IMR-90 (cell line): ENCODE results near the gene SMCO3. TPM values are rescaled to one million over a fixed set of nuclear protein-coding genes. Genes with fewer than 3 reads are reported as not detected.

ENCODE experiments used
- ATAC-seq: fragments of 200-7000 bp; cut with Tn5 transposase; 2 replicates; pipeline ENCODE4 v1.9.1; 2020; ENCODE audit warnings: low read depth, mild to moderate bottlenecking, moderate library complexity
- BruUV-seq: library from RNA; stranded (reverse); fragments of 400-500 nt; replicated peaks from 2 replicates; lab custom pipeline; 2021; lab: Mats Ljungman, UMichigan
- CTCF ChIA-PET: fragments of 300-600 bp; formaldehyde crosslinking; extraction: SDS; loops from one replicate; lab custom pipeline; 2021; ENCODE audit warnings: antibody characterized with exemption; lab: Yijun Ruan, JAX
- POLR2A ChIA-PET: fragments of 300-600 bp; sonication (Branson Sonifier 250); formaldehyde crosslinking; loops from one replicate; lab custom pipeline; 2022; ENCODE audit warnings: antibody characterized with exemption; ENCODE audit not compliant: unreplicated experiment; lab: Charles Lee
- DNase-seq: peaks from one replicate; pipeline ENCODE4 v3.0.0; 2013
- H2AFZ ChIP-seq: replicated peaks from 2 replicates; pipeline ENCODE3; 2013; ENCODE audit warnings: low read length, mild to moderate bottlenecking; ENCODE audit not compliant: poor library complexity
- H2AK5ac ChIP-seq: 2 replicates; pipeline ENCODE4 v1.6.1; 2013; ENCODE audit warnings: low read depth, low read length, inconsistent platforms
- H2AK9ac ChIP-seq: replicated peaks from 2 replicates; pipeline ENCODE3; 2013; ENCODE audit warnings: mild to moderate bottlenecking, low read depth, low read length, moderate library complexity; ENCODE audit not compliant: poor library complexity
- H2BK120ac ChIP-seq: 2 replicates; pipeline ENCODE4 v1.6.1; 2013; ENCODE audit warnings: low read depth, low read length, inconsistent platforms
- H2BK15ac ChIP-seq: 3 replicates; pipeline ENCODE4 v1.6.1; 2013; ENCODE audit warnings: low read depth, low read length, inconsistent platforms
- H2BK20ac ChIP-seq: 2 replicates; pipeline ENCODE4 v1.6.1; 2013; ENCODE audit warnings: low read depth, mild to moderate bottlenecking, inconsistent platforms, low read length, moderate library complexity
- H2BK5ac ChIP-seq: 2 replicates; pipeline ENCODE4 v1.6.1; 2013; ENCODE audit warnings: mild to moderate bottlenecking, low read depth, low read length, inconsistent platforms; ENCODE audit not compliant: poor library complexity, severe bottlenecking
- H3K14ac ChIP-seq: replicated peaks from 2 replicates; pipeline ENCODE4 v1.6.1; 2013; ENCODE audit warnings: low read depth, low read length, inconsistent platforms
- H3K18ac ChIP-seq: 2 replicates; pipeline ENCODE4 v1.6.1; 2013; ENCODE audit warnings: low read depth, low read length, control low read depth
- H3K23ac ChIP-seq: 2 replicates; pipeline ENCODE4 v1.6.1; 2013; ENCODE audit warnings: low read depth, low read length, inconsistent platforms
- H3K27ac ChIP-seq: 2 replicates; pipeline ENCODE4 v1.5.1; 2013; ENCODE audit warnings: mild to moderate bottlenecking, control low read depth, low read length; ENCODE audit not compliant: insufficient read depth
- H3K27me3 ChIP-seq: 2 replicates; pipeline ENCODE4 v1.6.1; 2013; ENCODE audit warnings: low read length; ENCODE audit not compliant: control insufficient read depth, insufficient read depth
- H3K36me3 ChIP-seq: 2 replicates; pipeline ENCODE4 v1.6.1; 2013; ENCODE audit warnings: low read length, mixed read lengths; ENCODE audit not compliant: control insufficient read depth, insufficient read depth
- H3K4ac ChIP-seq: 2 replicates; pipeline ENCODE4 v1.6.1; 2013; ENCODE audit warnings: low read depth, low read length, inconsistent platforms
- H3K4me1 ChIP-seq: 2 replicates; pipeline ENCODE4 v1.6.1; 2013; ENCODE audit warnings: low read length, mixed read lengths; ENCODE audit not compliant: control insufficient read depth, insufficient read depth
- H3K4me2 ChIP-seq: 2 replicates; pipeline ENCODE4 v1.6.1; 2013; ENCODE audit warnings: low read depth, mild to moderate bottlenecking, control low read depth, low read length, moderate library complexity
- H3K4me3 ChIP-seq: 2 replicates; pipeline ENCODE4 v1.5.1; 2013; ENCODE audit warnings: low read depth, mild to moderate bottlenecking, control low read depth, low read length, moderate library complexity; ENCODE audit not compliant: insufficient read depth
- H3K56ac ChIP-seq: 2 replicates; pipeline ENCODE4 v1.6.1; 2013; ENCODE audit warnings: low read length, inconsistent platforms; ENCODE audit not compliant: insufficient read depth; ENCODE audit errors: extremely low read depth
- H3K79me1 ChIP-seq, 2 experiments: 2 replicates each; pipeline ENCODE4 v1.6.1; 2013; ENCODE audit warnings: low read length in 2 of 2, inconsistent platforms in 1 of 2, low read depth in 1 of 2
- H3K9ac ChIP-seq: 2 replicates; pipeline ENCODE4 v1.6.1; 2013; ENCODE audit warnings: low read depth, low read length, control low read depth
- H3K9me1 ChIP-seq: 2 replicates; pipeline ENCODE4 v1.6.1; 2013; ENCODE audit warnings: low read length, inconsistent platforms; ENCODE audit not compliant: insufficient read depth
- H3K9me3 ChIP-seq: 2 replicates; pipeline ENCODE4 v1.6.1; 2013; ENCODE audit warnings: low read length; ENCODE audit not compliant: control insufficient read depth, insufficient read depth
- H4K20me1 ChIP-seq: 2 replicates; pipeline ENCODE4 v1.6.1; 2013; ENCODE audit warnings: low read length, inconsistent platforms; ENCODE audit not compliant: insufficient read depth
- H4K5ac ChIP-seq: 2 replicates; pipeline ENCODE4 v1.6.1; 2013; ENCODE audit warnings: mild to moderate bottlenecking, low read depth, low read length, control low read depth
- H4K8ac ChIP-seq, 2 experiments: 2 replicates each; pipeline ENCODE4 v1.6.1; 2013; ENCODE audit warnings: low read depth in 2 of 2, low read length in 2 of 2, control low read depth in 1 of 2, inconsistent platforms in 1 of 2
- H4K91ac ChIP-seq: 2 replicates; pipeline ENCODE4 v1.6.1; 2013; ENCODE audit warnings: low read depth, low read length, inconsistent platforms; ENCODE audit not compliant: insufficient read depth
- BHLHE40 ChIP-seq: fragments of 150-350 bp; IDR thresholded peaks from 2 replicates; pipeline ENCODE4 v1.6.1; 2016; ENCODE audit warnings: mild to moderate bottlenecking, low read depth, low read length
- CEBPB ChIP-seq: IDR thresholded peaks from 2 replicates; pipeline ENCODE4 v1.6.1; 2012; ENCODE audit warnings: low read depth, low read length, improper control_type of control experiment
- CHD1 ChIP-seq: IDR thresholded peaks from 2 replicates; pipeline ENCODE4 v1.6.1; 2012; ENCODE audit warnings: low read depth, low read length, improper control_type of control experiment
- CTCF ChIP-seq: conservative IDR thresholded peaks from 2 replicates; pipeline ENCODE4 v1.5.1; 2012; ENCODE audit warnings: mild to moderate bottlenecking, low read depth, low read length, improper control_type of control experiment
- ELK1 ChIP-seq: fragments of 150-350 bp; IDR thresholded peaks from 2 replicates; pipeline ENCODE4 v1.6.1; 2016; ENCODE audit warnings: low read depth, mild to moderate bottlenecking, low read length, moderate library complexity, borderline replicate concordance
- FOS ChIP-seq: fragments of 150-350 bp; IDR thresholded peaks from 2 replicates; pipeline ENCODE4 v1.6.1; 2016; ENCODE audit warnings: low read depth, low read length
- MAFK ChIP-seq: IDR thresholded peaks from 2 replicates; pipeline ENCODE4 v1.6.1; 2012; ENCODE audit warnings: low read depth, low read length, improper control_type of control experiment
- MAZ ChIP-seq: IDR thresholded peaks from 2 replicates; pipeline ENCODE4 v1.6.1; 2012; ENCODE audit warnings: low read depth, mild to moderate bottlenecking, low read length, improper control_type of control experiment, moderate library complexity, borderline replicate concordance
- NFE2L2 ChIP-seq: fragments of 150-350 bp; IDR thresholded peaks from 2 replicates; pipeline ENCODE4 v1.6.1; 2016; ENCODE audit warnings: low read depth, mild to moderate bottlenecking, low read length
- POLR2A ChIP-seq: IDR thresholded peaks from 2 replicates; pipeline ENCODE4 v1.6.1; 2012; ENCODE audit warnings: mild to moderate bottlenecking, low read depth, low read length
- RAD21 ChIP-seq: IDR thresholded peaks from 2 replicates; pipeline ENCODE4 v1.6.1; 2012; ENCODE audit warnings: low read length, improper control_type of control experiment
- RCOR1 ChIP-seq: IDR thresholded peaks from 2 replicates; pipeline ENCODE4 v1.6.1; 2012; ENCODE audit warnings: mild to moderate bottlenecking, low read length, improper control_type of control experiment; ENCODE audit not compliant: insufficient replicate concordance
- RFX5 ChIP-seq: IDR thresholded peaks from 2 replicates; pipeline ENCODE4 v1.8.0; 2012; ENCODE audit warnings: low read depth, mild to moderate bottlenecking, low read length, moderate library complexity
- SMC3 ChIP-seq: fragments of 150-350 bp; IDR thresholded peaks from 2 replicates; pipeline ENCODE4 v1.6.1; 2016; ENCODE audit warnings: low read depth, mild to moderate bottlenecking, antibody characterized with exemption, low read length, moderate library complexity
- USF2 ChIP-seq: fragments of 150-350 bp; IDR thresholded peaks from 2 replicates; pipeline ENCODE4 v1.6.1; 2017; ENCODE audit warnings: mild to moderate bottlenecking, antibody characterized with exemption, low read length, low read depth
- WGBS, 2 experiments: methylation state at CpG; one replicate each; pipeline versions ENCODE4 v1.1.5 to v1.1.7; 2013; ENCODE audit warnings: missing lambda C conversion rate in 2 of 2; ENCODE audit not compliant: insufficient read length in 1 of 2; ENCODE audit errors: extremely low coverage in 2 of 2; 5-methylcytosine and 5-hydroxymethylcytosine counted together
- dilution Hi-C: fragments of 300-500 bp; cut with HindIII; formaldehyde crosslinking; loops from one replicate; pipeline ENCODE4 v1.14.3; 2018; ENCODE audit warnings: low sequenced_read_pairs; ENCODE audit not compliant: unreplicated experiment
- in situ Hi-C: fragments of 300-500 bp; cut with MboI; formaldehyde crosslinking; loops from 3 replicates; pipeline ENCODE4 v1.14.3; 2019; ENCODE audit warnings: low sequenced_read_pairs, inconsistent platforms, mixed read lengths
- intact Hi-C: fragments of 100-400 bp; cut with micrococcal nuclease; formaldehyde crosslinking; loops from 2 replicates; pipeline ENCODE4 v1.10.0; 2022
- polyA plus RNA-seq, 3 experiments: library from polyadenylated mRNA; depleted of rRNA; stranded (reverse); fragments of >200 nt; gene quantifications; 2 replicates each; pipeline ENCODE4 v1.2.3, GENCODE V29; 2012; ENCODE audit warnings: low replicate concordance in 1 of 3
- total RNA-seq: library from RNA; depleted of rRNA; stranded (reverse); fragments of >200 nt; gene quantifications from 2 replicates; pipeline ENCODE4 v1.2.3, GENCODE V29; 2012

SMCO3 gene
- total and polyA plus RNA-seq, 2 of the 4 experiments (the other 2 are of a cell fraction): under 0.01 to 0.07 TPM

GRCh38 chr12:14810953-14811483 lies 3.0 kb downstream of the SMCO3 start:
- intact Hi-C loops: loop anchor here (1.0 kb wide), 1 partner anchor 183 kb away; no protein-coding TSS in a partner anchor

More at GRCh38 chr12:14810953-14811483, 3.0 kb downstream of the SMCO3 start:
- Histone ChIP-seq H3K36me3 (no peaks in the 10 kb centered on the region), H3K9ac (no peak overlapping the region), H2BK5ac (no peak overlapping the region), H2AK9ac (no peak overlapping the region), H2AK5ac (no peak overlapping the region), H3K27me3 (peaks cover 2% of the 10 kb centered on the region; the same call in 1 of the 2 replicates), H3K9me3 (no peaks in the 10 kb centered on the region), H3K4me3 (no peak overlapping the region), H3K4me2 (no peak overlapping the region), H2BK120ac (no peak overlapping the region), H3K14ac (no peak overlapping the region), H4K8ac (no peak overlapping the region), H4K5ac (no peak overlapping the region), H4K20me1 (no peaks in the 10 kb centered on the region), H4K91ac (no peak overlapping the region), H2AFZ (no peak overlapping the region), H3K18ac (no peak overlapping the region), H3K79me1 (no peaks in the 10 kb centered on the region), H3K9me1 (no peaks in the 10 kb centered on the region), H3K4ac (no peak overlapping the region), H2BK15ac (no peak overlapping the region), H3K56ac (no peak overlapping the region), H2BK20ac (no peak overlapping the region), H3K4me1 (no peaks in the 10 kb centered on the region), H3K27ac (no peak overlapping the region), H3K23ac (no peak overlapping the region)
- ATAC-seq (0 out of 2 replicates have a peak, but pooled peaks have one; percentile 51), DNase-seq (peak; percentile 33)
- no peak for TF ChIP-seq POLR2A
- TF ChIP-seq RCOR1: no peak
- peak; percentile 71 for TF ChIP-seq SMC3
- TF ChIP-seq MAFK: no peak
- TF ChIP-seq CEBPB: no peak
- no peak for TF ChIP-seq MAZ
- no peak for TF ChIP-seq USF2
- TF ChIP-seq CTCF: peak; percentile 58
- TF ChIP-seq NFE2L2: no peak
- no peak for TF ChIP-seq FOS
- TF ChIP-seq RAD21: peak; percentile 63
- no peak for TF ChIP-seq ELK1
- TF ChIP-seq BHLHE40: no peak
- no peak for TF ChIP-seq RFX5
- no peak for TF ChIP-seq CHD1
- CTCF ChIA-PET: interaction anchor here (0.6 to 2.3 kb wide), 10 partner anchors 9 to 410 kb away, joined by 3 to 7 read pairs (median 4); partner anchors contain the start of gene RERG
- POLR2A ChIA-PET: no interaction called here
- no TSS peak for BruUV-seq
- in situ Hi-C loops (no loop called here), dilution Hi-C loops (no loop called here)
- no CpG with 5 or more reads among the region's 1 CpG for WGBS, 2 experiments
